HepG2 (cell line): ENCODE measurements around the gene ABT1. TPM values are rescaled to one million over a fixed set of nuclear protein-coding genes. Genes with fewer than 3 reads are reported as not detected.

Source experiments
- KDM6A ChIP-seq: IDR thresholded peaks from 2 replicates; pipeline ENCODE4 v1.6.1; 2016; ENCODE audit warnings: low read depth
- PHF8 ChIP-seq: sonication (generic); formaldehyde crosslinking; IDR thresholded peaks from 2 replicates; pipeline ENCODE4 v1.5.0; 2020; ENCODE audit warnings: missing genetic modification reagents
- RAD21 ChIP-seq: fragments of 450-650 bp; formaldehyde crosslinking; IDR thresholded peaks from 2 replicates; pipeline ENCODE4 v1.5.0; 2020; ENCODE audit warnings: mild to moderate bottlenecking
- THAP11 ChIP-seq: IDR thresholded peaks from 2 replicates; pipeline ENCODE4 v1.6.1; 2016; ENCODE audit warnings: missing biosample characterization, missing genetic modification reagents
- YY1 ChIP-seq: IDR thresholded peaks from 2 replicates; pipeline ENCODE4 v1.6.1; 2011; ENCODE audit warnings: low read length, low read depth, moderate library complexity, mild to moderate bottlenecking; ENCODE audit not compliant: insufficient read depth, insufficient replicate concordance
- ZNF234 ChIP-seq: sonication (generic); formaldehyde crosslinking; conservative IDR thresholded peaks from 2 replicates; pipeline ENCODE4 v1.5.1; 2020; ENCODE audit warnings: mild to moderate bottlenecking, missing genetic modification reagents
- ZNF589 ChIP-seq: sonication (generic); formaldehyde crosslinking; conservative IDR thresholded peaks from 2 replicates; pipeline ENCODE4 v1.8.0; 2022; ENCODE audit warnings: mild to moderate bottlenecking, moderate library complexity, missing genetic modification reagents
- polyA plus RNA-seq, 8 experiments: library from polyadenylated mRNA; depleted of rRNA in 3 of 8; stranded (reverse) in 7 of 8; unstranded in 1 of 8; fragments of >200 nt; fragmentation: Illumina TruSeq in 4 of 8; extraction: Trizol in 4 of 8; gene quantifications; 2 replicates each; pipeline versions ENCODE4 v1.2.1 to v1.2.3, GENCODE V29; 2011 to 2016; ENCODE audit warnings: low read depth in 4 of 8, missing spikeins in 1 of 8, mixed read lengths in 1 of 8; ENCODE audit not compliant: insufficient read depth in 1 of 8
- total RNA-seq, 5 experiments: library from RNA; depleted of rRNA; stranded (reverse); fragments of >200 nt; fragmentation: Illumina TruSeq; extraction: Trizol; gene quantifications; 2 replicates each; pipeline ENCODE4 v1.2.3, GENCODE V29; 2016; ENCODE audit warnings: low read depth in 1 of 5
- TF ChIP-seq, protein P1 (sequence below), 2 experiments: IDR thresholded peaks; 2 replicates each; pipeline ENCODE4 v1.6.1; 2011 to 2012; ENCODE audit warnings: low read length in 2 of 2, borderline replicate concordance in 1 of 2, low read depth in 1 of 2, mild to moderate bottlenecking in 1 of 2, moderate library complexity in 1 of 2
- TF ChIP-seq, protein P2 (sequence below): sonication (generic); formaldehyde crosslinking; IDR thresholded peaks from 2 replicates; pipeline ENCODE4 v1.4.0; 2020; ENCODE audit warnings: mild to moderate bottlenecking, missing genetic modification reagents
- TF ChIP-seq, protein P3 (sequence below): sonication (generic); formaldehyde crosslinking; IDR thresholded peaks from 2 replicates; pipeline ENCODE4 v1.4.0; 2020; ENCODE audit warnings: missing genetic modification reagents, borderline replicate concordance

Gene ABT1
- total and polyA plus RNA-seq, 2 of the 13 experiments (the other 11 are each of a cell fraction or from before 2014, with no cell fraction given): 38.4 TPM

DNA sequence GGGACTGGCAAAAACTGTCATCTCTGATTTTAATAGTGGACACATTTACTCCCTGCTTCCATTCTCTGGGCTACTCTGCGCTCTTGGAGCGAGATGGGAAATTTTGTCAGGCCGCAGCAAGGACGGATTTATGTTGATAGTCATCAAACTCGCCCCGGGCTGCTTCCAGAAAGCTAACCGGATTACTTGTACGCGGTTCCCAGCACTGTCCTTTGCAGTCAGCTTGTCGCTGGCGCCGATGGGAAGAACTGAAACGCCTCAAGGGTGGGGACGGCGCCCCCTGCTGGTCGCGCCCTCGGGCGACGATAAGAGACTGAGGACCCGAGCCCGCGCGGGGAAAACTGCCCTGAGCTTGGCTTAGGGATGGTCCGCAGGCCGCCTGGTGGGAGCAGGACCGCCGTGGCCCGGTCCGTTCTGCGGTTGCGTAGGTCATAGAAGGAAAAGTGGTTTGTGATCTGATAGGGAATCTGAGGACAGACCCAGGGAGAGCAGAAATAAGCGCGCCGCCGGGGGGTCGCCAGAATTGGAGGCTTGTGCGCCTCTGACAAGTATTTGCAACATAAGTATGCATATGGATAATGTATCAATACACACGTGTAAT lies 984 bp upstream of the ABT1 start (continued):
- TF ChIP-seq, protein P1, sequence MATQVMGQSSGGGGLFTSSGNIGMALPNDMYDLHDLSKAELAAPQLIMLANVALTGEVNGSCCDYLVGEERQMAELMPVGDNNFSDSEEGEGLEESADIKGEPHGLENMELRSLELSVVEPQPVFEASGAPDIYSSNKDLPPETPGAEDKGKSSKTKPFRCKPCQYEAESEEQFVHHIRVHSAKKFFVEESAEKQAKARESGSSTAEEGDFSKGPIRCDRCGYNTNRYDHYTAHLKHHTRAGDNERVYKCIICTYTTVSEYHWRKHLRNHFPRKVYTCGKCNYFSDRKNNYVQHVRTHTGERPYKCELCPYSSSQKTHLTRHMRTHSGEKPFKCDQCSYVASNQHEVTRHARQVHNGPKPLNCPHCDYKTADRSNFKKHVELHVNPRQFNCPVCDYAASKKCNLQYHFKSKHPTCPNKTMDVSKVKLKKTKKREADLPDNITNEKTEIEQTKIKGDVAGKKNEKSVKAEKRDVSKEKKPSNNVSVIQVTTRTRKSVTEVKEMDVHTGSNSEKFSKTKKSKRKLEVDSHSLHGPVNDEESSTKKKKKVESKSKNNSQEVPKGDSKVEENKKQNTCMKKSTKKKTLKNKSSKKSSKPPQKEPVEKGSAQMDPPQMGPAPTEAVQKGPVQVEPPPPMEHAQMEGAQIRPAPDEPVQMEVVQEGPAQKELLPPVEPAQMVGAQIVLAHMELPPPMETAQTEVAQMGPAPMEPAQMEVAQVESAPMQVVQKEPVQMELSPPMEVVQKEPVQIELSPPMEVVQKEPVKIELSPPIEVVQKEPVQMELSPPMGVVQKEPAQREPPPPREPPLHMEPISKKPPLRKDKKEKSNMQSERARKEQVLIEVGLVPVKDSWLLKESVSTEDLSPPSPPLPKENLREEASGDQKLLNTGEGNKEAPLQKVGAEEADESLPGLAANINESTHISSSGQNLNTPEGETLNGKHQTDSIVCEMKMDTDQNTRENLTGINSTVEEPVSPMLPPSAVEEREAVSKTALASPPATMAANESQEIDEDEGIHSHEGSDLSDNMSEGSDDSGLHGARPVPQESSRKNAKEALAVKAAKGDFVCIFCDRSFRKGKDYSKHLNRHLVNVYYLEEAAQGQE (IDR thresholded peaks at IDR 0.05; ENCODE audit: borderline replicate concordance in 1 of 2, low read depth in 1 of 2, low read length in 2 of 2): no peak
- TF ChIP-seq PHF8 (CRISPR knock-in tag) (peak; percentile 68), KDM6A (CRISPR knock-in tag) (no peak), ZNF589 (CRISPR knock-in tag) (peak; percentile 80), ZNF234 (no peak), RAD21 (CRISPR knock-in tag) (peak; percentile 92), YY1 (peak; percentile 79), THAP11 (CRISPR knock-in tag) (peak; percentile 76; the same call in 1 of the 2 replicates)
- TF ChIP-seq, protein P2, sequence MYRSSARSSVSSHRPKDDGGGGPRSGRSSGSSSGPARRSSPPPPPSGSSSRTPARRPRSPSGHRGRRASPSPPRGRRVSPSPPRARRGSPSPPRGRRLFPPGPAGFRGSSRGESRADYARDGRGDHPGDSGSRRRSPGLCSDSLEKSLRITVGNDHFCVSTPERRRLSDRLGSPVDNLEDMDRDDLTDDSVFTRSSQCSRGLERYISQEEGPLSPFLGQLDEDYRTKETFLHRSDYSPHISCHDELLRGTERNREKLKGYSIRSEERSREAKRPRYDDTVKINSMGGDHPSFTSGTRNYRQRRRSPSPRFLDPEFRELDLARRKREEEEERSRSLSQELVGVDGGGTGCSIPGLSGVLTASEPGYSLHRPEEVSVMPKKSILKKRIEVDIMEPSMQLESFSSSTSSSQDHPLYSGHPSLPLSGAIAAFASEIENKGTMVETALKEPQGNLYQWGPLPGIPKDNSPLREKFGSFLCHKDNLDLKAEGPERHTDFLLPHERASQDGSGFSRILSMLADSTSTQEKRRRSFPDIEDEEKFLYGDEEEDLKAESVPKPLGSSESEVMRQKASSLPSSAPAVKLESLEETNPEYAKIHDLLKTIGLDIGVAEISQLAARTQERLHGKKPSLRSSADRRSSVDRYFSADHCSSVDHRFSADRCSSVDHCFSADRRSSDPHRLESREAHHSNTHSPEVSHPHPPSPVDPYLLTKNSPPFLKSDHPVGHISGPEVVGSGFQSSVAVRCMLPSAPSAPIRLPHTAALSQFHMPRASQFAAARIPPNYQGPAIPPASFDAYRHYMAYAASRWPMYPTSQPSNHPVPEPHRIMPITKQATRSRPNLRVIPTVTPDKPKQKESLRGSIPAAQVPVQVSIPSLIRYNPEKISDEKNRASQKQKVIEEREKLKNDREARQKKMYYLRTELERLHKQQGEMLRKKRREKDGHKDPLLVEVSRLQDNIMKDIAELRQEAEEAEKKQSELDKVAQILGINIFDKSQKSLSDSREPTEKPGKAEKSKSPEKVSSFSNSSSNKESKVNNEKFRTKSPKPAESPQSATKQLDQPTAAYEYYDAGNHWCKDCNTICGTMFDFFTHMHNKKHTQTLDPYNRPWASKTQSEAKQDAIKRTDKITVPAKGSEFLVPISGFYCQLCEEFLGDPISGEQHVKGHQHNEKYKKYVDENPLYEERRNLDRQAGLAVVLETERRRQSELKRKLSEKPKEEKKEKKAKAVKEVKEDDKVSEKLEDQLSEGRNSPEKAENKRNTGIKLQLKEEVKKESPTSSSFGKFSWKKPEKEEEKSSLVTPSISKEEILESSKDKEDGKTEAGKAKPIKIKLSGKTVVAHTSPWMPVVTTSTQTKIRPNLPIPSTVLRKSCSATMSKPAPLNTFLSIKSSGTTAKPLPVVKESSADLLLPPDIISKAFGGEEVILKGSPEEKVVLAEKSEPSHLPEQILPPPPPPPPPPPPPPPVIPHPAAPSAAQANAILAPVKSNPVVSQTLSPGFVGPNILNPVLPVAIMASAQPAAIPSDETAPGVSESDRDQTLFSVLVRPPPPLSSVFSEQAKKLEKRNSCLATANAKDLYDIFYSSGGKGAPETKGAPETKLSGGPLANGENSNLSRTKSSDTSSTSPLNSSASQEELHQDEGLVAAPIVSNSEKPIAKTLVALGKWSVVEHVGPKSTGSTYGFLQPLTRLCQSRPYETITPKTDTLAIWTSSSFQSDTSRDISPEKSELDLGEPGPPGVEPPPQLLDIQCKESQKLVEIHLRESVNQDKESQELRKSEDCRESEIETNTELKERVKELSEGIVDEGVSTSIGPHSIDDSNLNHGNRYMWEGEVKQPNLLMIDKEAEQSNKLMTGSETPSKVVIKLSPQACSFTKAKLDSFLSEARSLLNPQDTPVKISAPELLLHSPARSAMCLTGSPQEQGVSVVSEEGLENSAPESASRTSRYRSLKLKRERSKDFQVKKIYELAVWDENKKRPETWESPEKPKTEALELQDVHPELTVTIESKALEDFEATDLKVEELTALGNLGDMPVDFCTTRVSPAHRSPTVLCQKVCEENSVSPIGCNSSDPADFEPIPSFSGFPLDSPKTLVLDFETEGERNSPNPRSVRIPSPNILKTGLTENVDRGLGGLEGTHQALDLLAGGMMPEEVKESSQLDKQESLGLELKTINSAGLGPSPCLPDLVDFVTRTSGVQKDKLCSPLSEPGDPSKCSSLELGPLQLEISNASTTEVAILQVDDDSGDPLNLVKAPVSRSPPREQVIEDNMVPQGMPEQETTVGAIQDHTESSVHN: peak; percentile 82; the same call in 1 of the 2 replicates
- TF ChIP-seq, protein P3, sequence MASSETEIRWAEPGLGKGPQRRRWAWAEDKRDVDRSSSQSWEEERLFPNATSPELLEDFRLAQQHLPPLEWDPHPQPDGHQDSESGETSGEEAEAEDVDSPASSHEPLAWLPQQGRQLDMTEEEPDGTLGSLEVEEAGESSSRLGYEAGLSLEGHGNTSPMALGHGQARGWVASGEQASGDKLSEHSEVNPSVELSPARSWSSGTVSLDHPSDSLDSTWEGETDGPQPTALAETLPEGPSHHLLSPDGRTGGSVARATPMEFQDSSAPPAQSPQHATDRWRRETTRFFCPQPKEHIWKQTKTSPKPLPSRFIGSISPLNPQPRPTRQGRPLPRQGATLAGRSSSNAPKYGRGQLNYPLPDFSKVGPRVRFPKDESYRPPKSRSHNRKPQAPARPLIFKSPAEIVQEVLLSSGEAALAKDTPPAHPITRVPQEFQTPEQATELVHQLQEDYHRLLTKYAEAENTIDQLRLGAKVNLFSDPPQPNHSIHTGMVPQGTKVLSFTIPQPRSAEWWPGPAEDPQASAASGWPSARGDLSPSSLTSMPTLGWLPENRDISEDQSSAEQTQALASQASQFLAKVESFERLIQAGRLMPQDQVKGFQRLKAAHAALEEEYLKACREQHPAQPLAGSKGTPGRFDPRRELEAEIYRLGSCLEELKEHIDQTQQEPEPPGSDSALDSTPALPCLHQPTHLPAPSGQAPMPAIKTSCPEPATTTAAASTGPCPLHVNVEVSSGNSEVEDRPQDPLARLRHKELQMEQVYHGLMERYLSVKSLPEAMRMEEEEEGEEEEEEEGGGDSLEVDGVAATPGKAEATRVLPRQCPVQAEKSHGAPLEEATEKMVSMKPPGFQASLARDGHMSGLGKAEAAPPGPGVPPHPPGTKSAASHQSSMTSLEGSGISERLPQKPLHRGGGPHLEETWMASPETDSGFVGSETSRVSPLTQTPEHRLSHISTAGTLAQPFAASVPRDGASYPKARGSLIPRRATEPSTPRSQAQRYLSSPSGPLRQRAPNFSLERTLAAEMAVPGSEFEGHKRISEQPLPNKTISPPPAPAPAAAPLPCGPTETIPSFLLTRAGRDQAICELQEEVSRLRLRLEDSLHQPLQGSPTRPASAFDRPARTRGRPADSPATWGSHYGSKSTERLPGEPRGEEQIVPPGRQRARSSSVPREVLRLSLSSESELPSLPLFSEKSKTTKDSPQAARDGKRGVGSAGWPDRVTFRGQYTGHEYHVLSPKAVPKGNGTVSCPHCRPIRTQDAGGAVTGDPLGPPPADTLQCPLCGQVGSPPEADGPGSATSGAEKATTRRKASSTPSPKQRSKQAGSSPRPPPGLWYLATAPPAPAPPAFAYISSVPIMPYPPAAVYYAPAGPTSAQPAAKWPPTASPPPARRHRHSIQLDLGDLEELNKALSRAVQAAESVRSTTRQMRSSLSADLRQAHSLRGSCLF (CRISPR knock-in tag): peak; percentile 66; the same call in 1 of the 2 replicates
